RPMI7951 (cell line): ENCODE results near the gene MORC2. TPM values are rescaled to one million over a fixed set of nuclear protein-coding genes. Genes with fewer than 3 reads are reported as not detected.

Source experiments
- DNase-seq: peaks from one replicate; pipeline ENCODE4 v3.0.0-alpha.2; 2012; ENCODE audit warnings: low read depth
- total RNA-seq: library from RNA; depleted of rRNA; stranded (reverse); fragments of >200 nt; shearing (Covaris generic); gene quantifications from 2 replicates; pipeline ENCODE4 v1.2.3, GENCODE V29; 2014

The MORC2 gene
- total RNA-seq, 1 experiment from 2014 or later, result 8.8 TPM

DNA sequence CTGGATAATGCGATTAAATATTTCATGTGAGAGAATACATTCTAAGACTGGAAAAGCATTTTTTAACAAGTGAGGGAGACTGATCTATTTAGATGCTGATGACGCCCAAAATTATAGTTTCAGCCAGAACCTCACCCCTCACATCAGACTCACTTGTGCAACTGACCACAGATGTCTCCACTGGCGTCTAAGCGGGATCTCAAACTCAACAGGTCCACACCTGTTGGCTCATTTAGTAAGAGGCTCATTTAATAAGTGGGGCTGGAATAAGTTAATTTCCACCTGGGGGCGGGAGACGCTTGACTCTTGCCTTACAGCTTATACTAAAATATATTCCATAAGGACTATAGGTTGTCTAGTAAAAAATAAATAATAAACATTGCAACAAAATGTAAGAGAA is 47.5 kb downstream of the MORC2 start:
- peak; percentile 1 for DNase-seq

DNA sequence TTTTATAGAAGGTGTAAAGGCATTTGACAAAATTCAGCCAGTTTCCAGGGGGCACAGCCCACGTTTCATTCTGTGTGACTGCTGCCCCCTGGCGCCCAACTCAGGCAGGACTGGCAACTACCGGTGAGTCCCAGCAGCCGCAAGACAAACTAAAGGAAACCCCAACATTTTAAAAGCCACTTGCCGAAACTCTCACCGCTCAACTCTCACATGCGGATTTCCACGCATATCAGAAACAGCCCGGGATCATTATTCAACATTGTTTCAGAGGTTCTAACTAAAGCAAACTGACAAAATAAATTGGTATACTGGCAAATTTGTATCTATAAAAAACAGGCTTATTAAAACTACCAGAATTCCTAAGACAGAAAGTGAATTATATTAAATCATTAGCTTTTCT is 48.2 kb downstream of the MORC2 start:
- peak; percentile 57 for DNase-seq

DNA sequence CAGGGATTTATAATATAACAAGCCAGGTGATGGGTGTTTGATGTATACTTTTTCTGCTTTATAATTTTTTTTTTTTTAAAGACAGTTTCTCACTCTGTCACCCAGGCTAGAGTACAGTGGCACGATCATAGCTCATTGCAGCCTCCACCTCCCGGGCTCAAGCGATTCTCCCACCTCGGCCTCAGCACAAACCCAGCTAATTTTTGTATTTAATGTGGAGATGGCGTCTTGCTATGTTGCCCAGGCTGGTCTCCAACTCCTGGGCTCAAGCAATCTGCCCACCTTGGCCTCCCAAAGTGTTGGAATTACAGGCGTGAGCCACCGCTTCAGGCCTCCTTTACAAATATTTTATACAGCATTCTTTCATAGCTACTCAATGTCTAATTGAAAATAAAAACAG is 48.6 kb downstream of the MORC2 start:
- DNase-seq, result no peak

DNA sequence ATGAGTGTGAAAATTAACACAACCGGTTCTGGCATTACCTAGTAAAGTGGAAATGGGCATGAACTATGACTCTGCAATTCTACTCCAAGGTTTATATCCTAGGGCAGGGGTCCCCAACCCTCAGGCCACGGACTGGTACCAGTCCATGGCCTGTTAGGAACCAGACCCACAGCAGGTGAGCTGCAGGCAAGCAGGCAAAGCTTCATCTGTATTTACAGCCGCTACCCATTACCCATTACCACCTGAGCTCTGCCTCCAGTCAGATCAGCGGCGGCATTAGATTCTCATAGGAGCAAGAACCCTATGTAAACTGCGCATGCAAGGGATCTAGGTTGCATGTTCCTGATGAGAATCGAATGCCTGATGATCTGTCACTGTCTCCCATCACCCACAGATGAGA is 49.8 kb downstream of the MORC2 start:
- no peak for DNase-seq

DNA sequence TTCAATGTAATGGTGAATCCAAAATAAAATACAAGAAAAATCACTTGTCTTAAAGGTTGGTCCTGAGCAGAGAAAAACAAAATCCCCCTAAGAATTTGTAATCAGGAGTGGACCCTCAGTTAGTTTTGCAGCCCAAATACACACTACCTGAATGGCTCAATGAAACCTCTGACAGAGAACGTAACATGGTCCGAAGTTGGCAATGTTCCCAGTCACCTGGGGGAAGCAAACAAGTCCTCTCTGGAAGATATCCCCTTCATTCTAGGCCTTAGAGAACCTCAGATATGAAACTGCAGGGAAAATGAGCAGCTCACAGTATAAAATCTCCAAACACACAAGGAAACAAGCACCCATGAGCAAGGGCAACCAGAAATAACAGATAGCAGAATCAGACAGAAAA is 58.2 kb downstream of the MORC2 start:
- DNase-seq, result no peak

DNA sequence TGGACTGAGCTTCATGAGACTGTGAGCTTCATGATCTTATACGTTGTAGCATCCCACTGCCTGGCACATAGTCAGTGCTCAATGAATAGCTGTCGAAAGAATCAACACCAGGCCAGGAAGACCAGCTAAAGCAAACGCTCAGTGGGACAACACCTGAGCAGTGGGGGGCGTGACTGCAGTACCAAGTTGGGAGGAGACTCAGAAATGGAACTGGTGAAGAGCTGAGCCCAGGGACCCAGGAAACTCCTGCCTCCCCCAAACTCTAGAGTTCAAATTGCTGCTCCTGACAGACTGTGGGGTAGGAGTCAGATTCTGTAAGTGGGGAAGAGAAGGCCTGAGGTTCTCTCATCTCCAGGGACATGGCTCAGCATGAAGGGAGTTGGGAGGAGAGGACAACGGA is 59.3 kb downstream of the MORC2 start:
- no peak for DNase-seq

DNA sequence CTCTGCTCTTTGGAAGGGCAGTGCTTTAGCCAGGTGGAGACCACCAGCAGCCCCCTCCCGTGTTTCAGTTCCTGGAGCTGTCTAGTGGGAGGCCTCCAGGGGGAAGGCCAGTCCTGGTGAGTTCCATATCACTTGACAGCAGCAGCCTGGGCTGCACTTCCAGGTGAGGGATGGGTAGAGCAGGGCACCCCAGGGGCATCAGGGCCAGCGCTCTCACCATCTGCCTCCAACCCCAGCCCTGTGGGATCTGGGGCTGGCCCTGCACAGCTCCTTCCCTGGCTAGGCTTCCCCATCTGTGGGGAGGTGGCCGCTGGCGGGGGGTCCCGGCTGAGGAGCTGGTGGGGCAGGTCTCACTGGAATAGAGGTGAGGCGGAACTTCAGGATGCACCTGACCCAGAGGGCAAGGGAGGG is 60.5 kb downstream of the MORC2 start:
- no peak for DNase-seq

DNA sequence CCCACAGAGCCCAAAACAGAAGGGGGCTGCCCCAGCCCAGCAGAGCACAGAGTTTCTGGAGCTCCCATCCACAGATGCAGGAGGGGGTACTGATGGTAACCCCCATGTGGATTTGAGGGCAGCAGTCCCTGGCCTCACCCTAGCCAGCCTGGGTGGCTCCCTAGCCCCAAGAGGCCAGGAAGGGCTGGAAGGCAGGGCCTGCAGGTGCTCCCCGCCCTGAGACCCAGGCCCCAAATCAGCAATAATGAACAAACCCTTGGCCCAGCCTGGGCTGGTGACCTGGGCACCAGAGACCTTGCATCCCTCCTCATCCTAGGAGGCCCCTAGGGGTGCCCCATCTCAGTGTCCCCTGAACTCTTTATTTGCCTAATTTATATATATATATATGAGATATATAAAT is 61.6 kb downstream of the MORC2 start:
- no peak for DNase-seq

DNA sequence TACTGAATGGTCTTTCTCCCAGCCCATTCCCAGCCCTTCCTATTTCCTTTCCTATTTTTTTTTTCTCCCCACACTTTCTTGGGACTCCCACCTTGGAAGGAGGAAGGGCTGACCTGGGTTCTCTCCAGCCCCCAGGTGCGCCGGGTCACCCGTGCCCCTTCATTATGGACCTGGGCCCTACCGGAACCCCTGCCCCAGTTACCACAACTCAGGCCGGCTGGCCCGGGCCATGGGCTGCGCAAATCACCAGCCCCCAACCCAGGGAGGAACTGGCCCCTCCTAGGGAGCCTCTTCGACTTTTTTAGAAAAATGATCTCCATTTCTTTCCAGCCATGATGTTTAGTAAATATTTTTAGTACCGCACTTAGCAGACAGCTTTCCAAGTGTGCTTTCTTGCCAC is 62.2 kb downstream of the MORC2 start:
- DNase-seq, result no peak

DNA sequence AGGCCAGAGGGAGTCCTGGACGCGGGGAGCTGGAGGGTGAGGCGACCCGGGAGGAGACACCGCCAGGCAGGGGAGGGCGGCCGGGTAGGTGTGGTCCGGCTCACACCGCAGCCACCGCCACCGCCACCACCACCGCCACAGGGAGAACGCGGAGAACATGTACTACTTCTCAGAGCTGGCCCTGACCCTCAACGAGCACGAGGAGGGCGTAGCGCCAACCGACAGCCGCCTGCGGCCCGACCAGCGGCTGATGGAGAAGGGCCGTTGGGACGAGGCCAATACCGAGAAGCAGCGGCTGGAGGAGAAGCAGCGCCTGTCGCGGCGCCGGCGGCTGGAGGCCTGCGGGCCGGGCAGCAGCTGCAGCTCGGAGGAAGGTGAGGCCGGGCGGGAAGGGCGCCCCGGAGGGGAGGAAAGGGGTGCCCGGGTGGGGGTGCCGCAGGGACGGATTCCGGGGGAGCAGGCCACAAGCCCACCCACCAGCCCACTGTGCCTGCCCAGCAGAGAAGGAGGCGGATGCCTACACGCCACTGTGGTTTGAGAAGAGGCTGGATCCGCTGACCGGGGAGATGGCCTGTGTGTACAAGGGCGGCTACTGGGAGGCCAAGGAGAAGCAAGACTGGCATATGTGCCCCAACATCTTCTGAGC is 62.8 kb downstream of the MORC2 start:
- no peak for DNase-seq

DNA sequence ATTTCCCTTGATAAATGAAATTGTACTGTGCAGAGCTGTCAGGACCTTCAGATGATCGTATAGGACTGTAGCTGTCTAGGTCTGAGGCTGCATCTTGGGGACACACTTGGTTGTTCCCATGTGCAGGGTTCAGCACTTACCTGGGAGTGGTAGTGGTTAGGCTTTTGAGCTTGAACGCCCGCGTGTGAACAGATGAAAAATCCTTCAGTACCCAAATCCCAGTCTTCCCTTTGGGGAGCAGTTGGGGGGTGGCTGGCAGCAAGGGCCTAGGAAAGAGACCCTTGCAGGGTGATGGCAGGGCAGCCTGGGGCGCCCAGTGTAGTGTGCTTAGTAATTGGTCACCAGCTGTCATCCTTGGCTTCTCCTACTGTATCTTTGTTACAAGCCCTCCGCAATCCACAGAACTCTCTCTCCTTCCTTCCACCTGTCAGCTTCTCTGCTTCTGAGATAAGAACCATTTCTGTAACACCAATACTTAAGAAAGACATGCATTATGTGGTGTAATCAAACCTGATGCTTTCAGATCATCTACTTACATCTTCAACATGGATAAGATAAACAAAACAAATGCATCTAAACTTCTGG is 64.6 kb downstream of the MORC2 start:
- no peak for DNase-seq

DNA sequence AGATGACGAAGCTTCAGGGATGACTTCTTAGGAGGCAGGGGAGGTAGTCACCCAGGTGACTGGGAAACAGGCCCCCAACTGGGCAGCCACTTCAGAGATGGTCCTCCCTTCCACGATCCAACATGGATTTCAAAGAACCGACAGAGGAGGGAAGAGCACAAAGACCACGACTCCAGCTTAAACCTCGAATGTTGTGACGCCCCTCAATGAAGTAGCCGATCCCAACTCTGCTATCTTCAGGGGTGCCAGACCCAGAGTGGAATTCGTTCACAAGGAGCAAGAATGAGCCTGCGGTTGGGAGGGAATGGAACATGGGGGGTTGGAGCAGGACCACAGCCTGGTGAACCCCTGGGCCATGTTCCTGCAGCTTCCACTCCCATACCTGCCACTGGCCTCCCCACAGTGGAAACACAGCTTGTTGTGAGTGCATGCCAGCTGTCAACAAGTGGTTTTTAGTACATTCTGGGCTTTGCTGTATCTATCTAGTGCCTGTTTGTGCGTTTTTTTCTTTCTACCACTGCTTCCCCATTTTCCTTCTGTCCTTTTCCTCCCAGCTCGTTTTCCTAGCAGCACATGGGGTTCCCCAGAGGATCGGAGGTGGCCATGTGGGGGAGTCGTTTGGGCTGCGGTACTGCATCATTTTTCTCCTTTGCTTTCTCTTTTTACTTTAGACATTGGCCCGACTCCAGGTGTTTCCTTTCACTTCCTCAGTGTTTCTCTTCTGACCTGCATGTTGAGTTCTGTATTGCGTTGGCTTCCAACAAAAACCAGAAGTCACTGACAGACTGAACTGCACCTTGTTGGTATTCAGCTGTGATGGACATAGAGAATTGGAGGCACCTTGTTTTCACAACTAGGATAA is 65.8 kb downstream of the MORC2 start:
- no peak for DNase-seq

DNA sequence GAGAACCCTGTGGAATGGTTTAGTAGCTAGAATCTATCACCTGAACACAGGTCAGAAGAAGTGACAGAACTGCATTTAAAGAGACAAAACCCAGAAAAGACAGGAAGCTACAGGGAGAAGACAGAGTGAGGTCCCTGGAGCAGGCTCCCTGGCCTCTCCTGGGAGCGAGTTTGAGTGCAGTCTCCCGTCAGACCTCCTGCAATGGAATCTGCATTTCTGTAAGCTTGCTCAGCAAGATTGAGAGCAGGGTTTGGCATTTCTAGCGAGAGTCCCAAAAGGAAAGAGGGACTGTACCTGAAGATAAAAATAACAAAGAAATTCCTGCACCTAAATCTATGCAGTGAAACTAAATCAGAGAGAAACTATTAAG is 74.2 kb downstream of the MORC2 start:
- DNase-seq, result no peak

DNA sequence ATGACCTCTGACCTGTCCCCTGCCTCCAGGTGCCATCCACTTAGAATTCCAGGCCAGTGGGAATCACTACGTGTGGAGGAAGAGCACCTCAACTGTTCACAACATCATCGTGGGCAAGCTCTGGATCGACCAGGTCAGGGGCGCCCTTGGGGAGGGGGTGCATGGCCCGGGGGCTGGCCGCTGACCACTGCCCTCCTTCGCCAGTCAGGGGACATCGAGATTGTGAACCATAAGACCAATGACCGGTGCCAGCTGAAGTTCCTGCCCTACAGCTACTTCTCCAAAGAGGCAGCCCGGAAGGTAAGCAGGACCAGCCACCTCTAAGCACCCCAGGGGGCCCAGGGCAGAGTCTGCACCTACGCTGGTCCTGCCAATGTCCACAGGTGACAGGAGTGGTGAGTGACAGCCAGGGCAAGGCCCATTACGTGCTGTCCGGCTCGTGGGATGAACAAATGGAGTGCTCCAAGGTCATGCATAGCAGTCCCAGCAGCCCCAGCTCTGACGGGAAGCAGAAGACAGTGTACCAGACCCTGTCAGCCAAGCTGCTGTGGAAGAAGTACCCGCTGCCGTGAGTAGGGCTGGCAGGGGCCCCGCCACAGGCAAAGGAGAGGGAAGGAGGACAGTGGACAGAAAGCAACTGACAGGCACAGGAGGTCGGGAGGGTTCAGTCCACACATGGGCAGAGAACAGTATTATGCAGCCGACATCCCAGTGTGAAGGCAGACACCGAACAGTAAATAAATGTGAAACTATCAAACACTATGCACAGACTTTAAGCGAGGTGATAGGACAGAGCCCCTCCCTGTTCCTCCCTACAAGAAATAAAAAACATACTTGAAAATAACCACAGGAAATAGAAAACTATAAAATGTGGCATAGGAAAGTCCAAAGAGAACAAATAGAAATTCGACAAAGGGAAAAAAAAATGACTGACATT is 74.9 kb downstream of the MORC2 start:
- no peak for DNase-seq

DNA sequence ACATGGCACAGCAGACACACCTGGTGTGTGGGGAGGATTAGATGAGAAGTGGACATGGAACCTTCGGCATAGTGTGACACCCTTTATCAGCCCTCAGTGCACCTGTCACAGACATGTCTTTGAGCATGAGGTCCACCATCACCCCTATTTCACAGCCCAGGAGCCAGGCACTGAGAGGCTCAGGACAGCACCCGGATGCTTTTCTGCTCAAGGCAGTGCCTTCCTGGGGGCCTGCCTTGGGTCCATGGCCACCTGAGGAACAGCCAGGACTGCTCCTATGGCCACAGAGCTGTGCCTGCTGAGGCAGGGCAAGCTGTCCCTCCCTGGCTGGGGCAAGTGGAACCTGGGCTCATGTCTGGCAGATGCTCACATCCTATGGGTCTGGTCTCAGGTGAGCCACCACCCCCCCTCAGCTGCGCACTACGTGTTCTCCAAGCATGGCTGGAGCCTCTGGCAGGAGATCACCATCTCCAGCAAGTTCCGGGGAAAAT is 75.8 kb downstream of the MORC2 start:
- DNase-seq, result no peak

DNA sequence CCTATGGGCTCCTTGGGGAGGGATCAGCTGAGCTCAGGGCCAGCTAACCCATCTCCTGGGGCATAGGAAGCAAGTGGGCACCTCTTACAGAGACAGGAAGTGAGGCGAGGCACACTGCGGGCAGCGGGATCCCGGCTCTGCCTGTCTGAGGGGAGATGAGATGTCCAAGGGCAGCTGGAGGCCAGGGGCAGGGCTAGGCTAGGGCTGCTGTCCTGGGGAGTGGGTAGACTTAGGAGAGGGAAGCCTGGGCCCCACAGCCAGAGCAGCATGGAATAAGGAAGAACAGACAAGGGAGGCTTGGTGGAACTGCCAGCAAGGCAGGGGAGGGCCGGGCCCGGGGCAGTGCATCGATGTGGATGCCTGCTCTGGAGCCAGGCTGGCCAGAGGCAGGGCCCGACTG is 76.3 kb downstream of the MORC2 start:
- no peak for DNase-seq

DNA sequence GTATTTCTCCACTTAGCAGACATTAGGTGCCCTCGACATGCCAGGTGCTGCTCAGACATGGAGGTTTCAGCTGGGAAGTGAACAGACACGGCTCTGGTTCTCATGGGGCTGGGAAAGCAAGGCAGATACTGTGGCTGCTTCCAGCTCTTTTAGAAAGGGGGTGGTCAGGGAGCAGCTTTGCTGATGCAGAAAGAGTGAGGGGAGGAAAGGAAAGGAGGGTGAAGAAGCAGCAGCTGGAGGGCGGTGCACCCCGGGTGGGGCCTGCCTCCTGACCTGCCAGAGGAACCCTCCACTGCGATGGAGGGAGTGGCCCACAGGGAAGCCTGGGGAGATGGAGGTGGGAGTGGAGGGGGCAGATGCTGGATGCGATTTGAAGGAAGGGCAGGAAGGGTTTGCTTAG is 76.8 kb downstream of the MORC2 start:
- DNase-seq, result no peak

DNA sequence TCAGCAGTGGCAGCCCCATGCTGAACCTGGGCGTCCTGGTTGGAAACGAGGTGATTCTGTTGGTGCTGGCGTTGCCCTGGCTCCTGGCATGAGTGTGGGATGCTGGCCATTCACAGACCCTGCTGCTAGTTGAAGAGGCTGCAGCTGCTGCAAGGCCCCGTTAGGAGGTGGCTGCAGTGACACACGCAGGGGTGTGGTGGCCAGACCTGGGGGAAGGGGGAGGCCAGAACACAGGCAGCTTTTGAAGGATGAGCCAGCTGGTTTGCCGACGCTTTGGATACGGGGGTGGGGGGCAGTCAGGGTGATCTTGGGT is 77.2 kb downstream of the MORC2 start:
- no peak for DNase-seq

DNA sequence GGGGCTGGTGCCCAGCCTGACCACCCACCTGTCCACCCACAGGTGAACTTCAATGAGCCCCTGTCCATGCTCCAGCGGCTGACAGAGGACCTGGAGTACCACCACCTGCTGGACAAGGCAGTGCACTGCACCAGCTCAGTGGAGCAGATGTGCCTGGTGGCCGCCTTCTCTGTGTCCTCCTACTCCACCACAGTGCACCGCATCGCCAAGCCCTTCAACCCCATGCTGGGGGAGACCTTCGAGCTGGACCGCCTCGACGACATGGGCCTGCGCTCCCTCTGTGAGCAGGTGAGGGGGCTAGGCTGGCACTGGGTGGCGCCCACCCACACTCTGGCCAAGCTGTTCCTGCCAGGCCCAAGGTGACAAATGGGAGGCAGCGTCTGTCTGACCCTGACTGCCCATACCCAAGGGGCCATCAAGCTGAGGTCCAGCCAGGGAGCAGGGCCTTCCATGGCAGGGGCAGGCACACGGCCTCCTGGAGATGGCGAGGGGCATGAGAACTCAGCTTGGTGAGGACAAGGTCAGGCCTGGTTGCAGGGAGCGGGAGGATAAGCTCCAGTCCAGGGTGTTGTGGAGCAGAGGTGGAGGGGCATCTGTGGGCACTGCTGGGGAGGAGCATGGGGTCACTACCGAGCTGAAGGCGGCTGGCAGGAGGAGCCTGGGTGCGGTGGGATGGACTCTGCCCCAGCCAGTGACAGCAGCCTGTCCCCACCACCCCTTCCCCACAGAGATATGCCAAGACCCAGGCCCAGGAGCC is 77.7 kb downstream of the MORC2 start:
- peak; percentile 12 for DNase-seq

DNA sequence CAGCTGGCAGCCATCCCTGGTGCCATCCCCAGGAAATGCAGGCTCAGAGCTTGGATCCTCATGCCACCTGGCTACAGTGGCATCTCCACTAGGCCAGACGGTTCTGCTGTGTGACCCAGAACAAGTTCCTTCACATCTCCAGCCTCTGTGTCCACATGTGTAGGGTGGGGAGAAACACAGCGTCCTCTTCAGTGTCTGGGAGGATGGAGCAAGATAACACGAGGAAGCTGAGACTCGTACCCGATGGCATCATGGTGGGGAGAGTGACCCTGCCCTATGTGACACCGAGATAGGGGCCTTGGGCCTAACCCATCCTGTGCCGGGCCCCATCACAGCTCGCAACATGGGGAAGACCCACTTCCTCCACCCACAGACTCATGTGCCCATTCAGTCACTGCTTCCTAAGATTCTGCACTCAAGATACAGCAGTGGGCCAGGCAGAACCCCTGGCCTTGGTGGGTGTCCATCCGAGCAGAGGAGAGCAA is 78.5 kb downstream of the MORC2 start:
- no peak for DNase-seq
